K562 treated with DMSO at 1 percent for 12 hours (cell line): Measurements from ENCODE around the gene CCDC39. TPM values are rescaled to one million over a fixed set of nuclear protein-coding genes. Genes with fewer than 3 reads are reported as not detected.

Experiments
- total RNA-seq: library from RNA; unstranded; fragments of 300-600 nt; gene quantifications from 2 replicates; pipeline ENCODE4 v1.2.3, GENCODE V29; 2022; ENCODE audit not compliant: insufficient read depth

CCDC39 gene
- not detected in 2 replicates for total RNA-seq

GRCh38 chr3:180679178-180680096 is at the start of gene CCDC39:
TSS of gene CCDC39 (minus strand) at chr3:180679489. CDS start at chr3:180679380, 109 bp downstream.

GRCh38 chr3:180601688-180602666 is 77.3 kb downstream of the CCDC39 start, which contains the start of gene TTC14:
TSS of gene TTC14 (plus strand) at chr3:180602163. CDS start at chr3:180602262, 99 bp downstream.

Other genes with a start within 250 kb of the CCDC39 start
- 8.1 and 27.1 TPM in 2 replicates for gene TTC14, start 77.3 kb downstream of the CCDC39 start, total RNA-seq
- gene FXR1, start 233.2 kb upstream of the CCDC39 start, total RNA-seq, result 55.1 and 101 TPM in 2 replicates